H1 (cell line): Measurements from ENCODE around the gene PDGFA. TPM values are rescaled to one million over a fixed set of nuclear protein-coding genes. Genes with fewer than 3 reads are reported as not detected.

Source experiments
- GTF2F1 ChIP-seq: IDR thresholded peaks from 2 replicates; pipeline ENCODE4 v1.6.1; 2012; ENCODE audit warnings: low read depth, low read length, improper control_type of control experiment, borderline replicate concordance
- JUN ChIP-seq: IDR thresholded peaks from 2 replicates; pipeline ENCODE4 v1.6.1; 2011; ENCODE audit warnings: low read depth, mild to moderate bottlenecking, improper control_type of control experiment, low read length
- NRF1 ChIP-seq: IDR thresholded peaks from 2 replicates; pipeline ENCODE4 v1.6.1; 2011; ENCODE audit warnings: mild to moderate bottlenecking, low read depth, low read length, improper control_type of control experiment
- polyA plus RNA-seq, 7 experiments: library from polyadenylated mRNA; depleted of rRNA in 3 of 7; stranded (reverse) in 5 of 7; unstranded in 2 of 7; fragments of >200 nt in 5 of 7; fragments of 200-250 nt in 2 of 7; gene quantifications; 1 replicate in 5 of 7; 2 replicates in 1 of 7; 4 replicates in 1 of 7; pipeline versions ENCODE4 v1.2.1 to v1.2.3, GENCODE V29; 2011 to 2013; ENCODE audit warnings: missing spikeins in 2 of 7, mixed read lengths in 2 of 7
- total RNA-seq: library from RNA; stranded (reverse); fragmentation: NEBNext Ultra II Directional; extraction: Animal tissue kit (Norgen Biotek cat#: 25700); gene quantifications from 2 replicates; pipeline ENCODE4 v1.2.1, GENCODE V29; 2021

PDGFA gene
- total and polyA plus RNA-seq, 2 of the 8 experiments (the other 6 are each of a cell fraction or from before 2014, with no cell fraction given) = 21.1 to 43.0 TPM

DNA sequence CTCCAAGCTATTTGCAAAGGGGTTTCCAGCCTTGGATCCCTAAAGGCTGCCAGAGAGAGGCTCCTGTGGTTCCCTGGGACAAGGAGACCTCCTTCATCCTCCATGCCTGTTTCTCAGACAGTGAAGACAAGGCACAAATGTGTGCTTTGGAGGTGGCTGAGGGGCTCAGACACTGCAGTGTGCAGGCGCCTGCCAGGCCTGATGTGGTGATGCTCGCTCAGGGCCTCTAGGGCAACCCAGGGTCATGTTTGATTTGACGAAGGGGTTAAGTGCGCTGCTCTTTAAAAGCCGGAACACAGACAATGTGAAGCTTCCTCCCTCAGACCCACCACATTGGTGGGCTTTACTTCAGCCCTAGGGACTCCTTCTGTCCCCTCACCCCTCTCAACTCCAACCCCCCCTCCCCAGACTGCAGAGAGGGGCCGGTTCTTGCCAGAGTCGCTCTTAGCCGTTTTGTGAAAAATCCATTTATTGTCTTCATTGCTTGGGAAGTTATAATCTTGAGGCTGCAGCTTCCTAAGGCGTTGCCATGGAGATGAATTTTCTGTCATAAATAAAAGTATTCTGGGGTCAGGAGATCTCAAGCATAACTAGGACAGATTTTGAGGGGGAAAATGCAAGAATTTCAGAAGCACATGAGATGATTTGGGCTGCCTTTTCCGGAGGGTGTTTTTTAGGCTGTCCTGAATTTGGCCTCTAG, 35.8 kb downstream of the PDGFA start (continued):
- no peak for TF ChIP-seq GTF2F1
- no peak for TF ChIP-seq JUN
- TF ChIP-seq NRF1 = no peak
